HG03175 (cell line): Measurements from ENCODE around the gene TSPAN33.
"Not testable (repeated sequence)": the region's sequence is repeated elsewhere in the genome, so short reads cannot be mapped to it uniquely, and the experiment has no call there.

Source experiments
- ATAC-seq: cut with Tn5 transposase; IDR thresholded peaks from one replicate; pipeline ENCODE4 v1.9.1; 2021; ENCODE audit warnings: mild to moderate bottlenecking, moderate library complexity; ENCODE audit not compliant: unreplicated experiment

TSPAN33 gene

GRCh38 chr7:129144095-129144833 lies at the start of gene TSPAN33:
TSS of gene TSPAN33 (plus strand) at chr7:129144707. CDS start at chr7:129144981, 274 bp downstream.
- ATAC-seq = peak; percentile 82

GRCh38 chr7:129095258-129095657 lies 49.2 kb upstream of the TSPAN33 start:
- peak; percentile 79 for ATAC-seq

- no peak for ATAC-seq
Measured at GRCh38 chr7:129098409-129099084, 46.0 kb upstream of the TSPAN33 start.

GRCh38 chr7:129100827-129101166 lies 43.7 kb upstream of the TSPAN33 start:
- ATAC-seq = no peak

GRCh38 chr7:129101746-129102145 lies 42.8 kb upstream of the TSPAN33 start:
- no peak for ATAC-seq

- no peak for ATAC-seq
Measured at GRCh38 chr7:129103561-129104324, 40.8 kb upstream of the TSPAN33 start.

- no peak for ATAC-seq
Measured at GRCh38 chr7:129108581-129108980, 35.9 kb upstream of the TSPAN33 start.

GRCh38 chr7:129110258-129110981 lies 34.1 kb upstream of the TSPAN33 start:
- ATAC-seq = no peak

GRCh38 chr7:129110982-129111376 lies 33.5 kb upstream of the TSPAN33 start:
- no peak for ATAC-seq

GRCh38 chr7:129115676-129116075 lies 28.8 kb upstream of the TSPAN33 start:
- ATAC-seq = no peak

- ATAC-seq = no peak
Measured at GRCh38 chr7:129118182-129118581, 26.3 kb upstream of the TSPAN33 start.

GRCh38 chr7:129118976-129119375 lies 25.5 kb upstream of the TSPAN33 start:
- ATAC-seq = no peak

GRCh38 chr7:129121501-129122077 lies 22.9 kb upstream of the TSPAN33 start:
- ATAC-seq = not testable (repeated sequence)

GRCh38 chr7:129122078-129122750 lies 22.3 kb upstream of the TSPAN33 start:
- ATAC-seq = peak; percentile 46

GRCh38 chr7:129122751-129123509 lies 21.6 kb upstream of the TSPAN33 start:
- ATAC-seq = peak; percentile 69

GRCh38 chr7:129123510-129123857 lies 21.0 kb upstream of the TSPAN33 start:
- ATAC-seq = peak; percentile 26

- ATAC-seq = no peak
Measured at GRCh38 chr7:129126314-129126713, 18.2 kb upstream of the TSPAN33 start.

- ATAC-seq = no peak
Measured at GRCh38 chr7:129127154-129127553, 17.4 kb upstream of the TSPAN33 start.

- ATAC-seq = no peak
Measured at GRCh38 chr7:129127601-129128000, 16.9 kb upstream of the TSPAN33 start.
